ENCODE measurements around the gene HMGXB3.

GRCh38 chr5:150077996-150078801 lies 77.7 kb downstream of the HMGXB3 start:
- TF ChIP-seq, protein P1, sequence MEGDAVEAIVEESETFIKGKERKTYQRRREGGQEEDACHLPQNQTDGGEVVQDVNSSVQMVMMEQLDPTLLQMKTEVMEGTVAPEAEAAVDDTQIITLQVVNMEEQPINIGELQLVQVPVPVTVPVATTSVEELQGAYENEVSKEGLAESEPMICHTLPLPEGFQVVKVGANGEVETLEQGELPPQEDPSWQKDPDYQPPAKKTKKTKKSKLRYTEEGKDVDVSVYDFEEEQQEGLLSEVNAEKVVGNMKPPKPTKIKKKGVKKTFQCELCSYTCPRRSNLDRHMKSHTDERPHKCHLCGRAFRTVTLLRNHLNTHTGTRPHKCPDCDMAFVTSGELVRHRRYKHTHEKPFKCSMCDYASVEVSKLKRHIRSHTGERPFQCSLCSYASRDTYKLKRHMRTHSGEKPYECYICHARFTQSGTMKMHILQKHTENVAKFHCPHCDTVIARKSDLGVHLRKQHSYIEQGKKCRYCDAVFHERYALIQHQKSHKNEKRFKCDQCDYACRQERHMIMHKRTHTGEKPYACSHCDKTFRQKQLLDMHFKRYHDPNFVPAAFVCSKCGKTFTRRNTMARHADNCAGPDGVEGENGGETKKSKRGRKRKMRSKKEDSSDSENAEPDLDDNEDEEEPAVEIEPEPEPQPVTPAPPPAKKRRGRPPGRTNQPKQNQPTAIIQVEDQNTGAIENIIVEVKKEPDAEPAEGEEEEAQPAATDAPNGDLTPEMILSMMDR (IDR thresholded peaks at IDR 0.05), result no peak
- TF ChIP-seq POLR2A (IDR thresholded peaks at IDR 0.05), result no peak
